HepG2 (cell line): ENCODE data around the gene CDK13. TPM values are rescaled to one million over a fixed set of nuclear protein-coding genes. Genes with fewer than 3 reads are reported as not detected.

Experiments used
- ARNT2 ChIP-seq: sonication (generic); formaldehyde crosslinking; IDR thresholded peaks from 2 replicates; pipeline ENCODE4 v1.8.0; 2022; ENCODE audit warnings: mild to moderate bottlenecking, low read depth, missing genetic modification reagents, moderate library complexity
- CBX5 ChIP-seq: sonication (generic); formaldehyde crosslinking; IDR thresholded peaks from 2 replicates; pipeline ENCODE4 v1.4.0; 2020; ENCODE audit warnings: missing genetic modification reagents, borderline replicate concordance
- EZH2 ChIP-seq: conservative IDR thresholded peaks from 2 replicates; pipeline ENCODE4 v1.6.1; 2012; ENCODE audit warnings: mild to moderate bottlenecking, low read depth, low read length, moderate library complexity
- FOXO1 ChIP-seq: sonication (generic); formaldehyde crosslinking; IDR thresholded peaks from 2 replicates; pipeline ENCODE4 v1.4.0; 2020; ENCODE audit warnings: missing genetic modification reagents
- KLF13 ChIP-seq: sonication (generic); formaldehyde crosslinking; IDR thresholded peaks from 2 replicates; pipeline ENCODE4 v1.4.0; 2020; ENCODE audit warnings: mild to moderate bottlenecking, missing genetic modification reagents
- KLF6 ChIP-seq: IDR thresholded peaks from 2 replicates; pipeline ENCODE4 v1.8.0; 2016; ENCODE audit warnings: missing biosample characterization, missing genetic modification reagents
- MED1 ChIP-seq: sonication (generic); formaldehyde crosslinking; IDR thresholded peaks from 2 replicates; pipeline ENCODE4 v1.4.0; 2020; ENCODE audit warnings: missing genetic modification reagents
- SOX5 ChIP-seq: IDR thresholded peaks from 2 replicates; pipeline ENCODE4 v1.6.1; 2016; ENCODE audit warnings: borderline replicate concordance
- SRSF4 ChIP-seq: fragments of 200-400 bp; formaldehyde crosslinking; IDR thresholded peaks from one replicate; pipeline ENCODE4 v1.6.1; 2018; ENCODE audit warnings: mild to moderate bottlenecking, low read depth, low read length, moderate library complexity; ENCODE audit not compliant: poor library complexity, severe bottlenecking
- TP53 ChIP-seq: sonication (generic); formaldehyde crosslinking; conservative IDR thresholded peaks from 2 replicates; pipeline ENCODE4 v1.4.0; 2020; ENCODE audit warnings: missing genetic modification reagents
- ZFP41 ChIP-seq: sonication (generic); formaldehyde crosslinking; IDR thresholded peaks from 2 replicates; pipeline ENCODE4 v1.4.0; 2020; ENCODE audit warnings: mild to moderate bottlenecking, missing genetic modification reagents, borderline replicate concordance
- ZNF343 ChIP-seq: sonication (generic); formaldehyde crosslinking; IDR thresholded peaks from 2 replicates; pipeline ENCODE4 v1.4.0; 2020; ENCODE audit warnings: mild to moderate bottlenecking, missing genetic modification reagents
- ZNF577 ChIP-seq: sonication (generic); formaldehyde crosslinking; IDR thresholded peaks from 2 replicates; pipeline ENCODE4 v1.4.0; 2020; ENCODE audit warnings: mild to moderate bottlenecking, low read depth, missing genetic modification reagents, borderline replicate concordance
- ZSCAN31 ChIP-seq: sonication (generic); formaldehyde crosslinking; IDR thresholded peaks from 2 replicates; pipeline ENCODE4 v1.5.0; 2020; ENCODE audit warnings: low read depth, mild to moderate bottlenecking, missing genetic modification reagents
- polyA plus RNA-seq, 8 experiments: library from polyadenylated mRNA; depleted of rRNA in 3 of 8; stranded (reverse) in 7 of 8; unstranded in 1 of 8; fragments of >200 nt; fragmentation: Illumina TruSeq in 4 of 8; extraction: Trizol in 4 of 8; gene quantifications; 2 replicates each; pipeline versions ENCODE4 v1.2.1 to v1.2.3, GENCODE V29; 2011 to 2016; ENCODE audit warnings: low read depth in 4 of 8, missing spikeins in 1 of 8, mixed read lengths in 1 of 8; ENCODE audit not compliant: insufficient read depth in 1 of 8
- total RNA-seq, 5 experiments: library from RNA; depleted of rRNA; stranded (reverse); fragments of >200 nt; fragmentation: Illumina TruSeq; extraction: Trizol; gene quantifications; 2 replicates each; pipeline ENCODE4 v1.2.3, GENCODE V29; 2016; ENCODE audit warnings: low read depth in 1 of 5
- TF ChIP-seq, protein P1 (sequence below): sonication (generic); formaldehyde crosslinking; IDR thresholded peaks from 2 replicates; pipeline ENCODE4 v1.8.1; 2023; ENCODE audit warnings: mild to moderate bottlenecking, missing genetic modification reagents
- TF ChIP-seq, protein P2 (sequence below): sonication (generic); formaldehyde crosslinking; IDR thresholded peaks from 2 replicates; pipeline ENCODE4 v1.4.0; 2020; ENCODE audit warnings: missing genetic modification reagents
- TF ChIP-seq, protein P3 (sequence below): sonication (generic); formaldehyde crosslinking; IDR thresholded peaks from 2 replicates; pipeline ENCODE4 v1.4.0; 2020; ENCODE audit warnings: missing genetic modification reagents
- TF ChIP-seq, protein P4 (sequence below): sonication (generic); formaldehyde crosslinking; IDR thresholded peaks from 2 replicates; pipeline ENCODE4 v1.9.0; 2022; ENCODE audit warnings: missing genetic modification reagents, mild to moderate bottlenecking, borderline replicate concordance
- TF ChIP-seq, protein P5 (sequence below): IDR thresholded peaks from 2 replicates; pipeline ENCODE4 v1.6.1; 2016; ENCODE audit warnings: missing genetic modification reagents, missing compliant biosample characterization

Gene CDK13
- total and polyA plus RNA-seq, 2 of the 13 experiments (the other 11 are each of a cell fraction or from before 2014, with no cell fraction given), result 21.0 to 40.9 TPM

DNA sequence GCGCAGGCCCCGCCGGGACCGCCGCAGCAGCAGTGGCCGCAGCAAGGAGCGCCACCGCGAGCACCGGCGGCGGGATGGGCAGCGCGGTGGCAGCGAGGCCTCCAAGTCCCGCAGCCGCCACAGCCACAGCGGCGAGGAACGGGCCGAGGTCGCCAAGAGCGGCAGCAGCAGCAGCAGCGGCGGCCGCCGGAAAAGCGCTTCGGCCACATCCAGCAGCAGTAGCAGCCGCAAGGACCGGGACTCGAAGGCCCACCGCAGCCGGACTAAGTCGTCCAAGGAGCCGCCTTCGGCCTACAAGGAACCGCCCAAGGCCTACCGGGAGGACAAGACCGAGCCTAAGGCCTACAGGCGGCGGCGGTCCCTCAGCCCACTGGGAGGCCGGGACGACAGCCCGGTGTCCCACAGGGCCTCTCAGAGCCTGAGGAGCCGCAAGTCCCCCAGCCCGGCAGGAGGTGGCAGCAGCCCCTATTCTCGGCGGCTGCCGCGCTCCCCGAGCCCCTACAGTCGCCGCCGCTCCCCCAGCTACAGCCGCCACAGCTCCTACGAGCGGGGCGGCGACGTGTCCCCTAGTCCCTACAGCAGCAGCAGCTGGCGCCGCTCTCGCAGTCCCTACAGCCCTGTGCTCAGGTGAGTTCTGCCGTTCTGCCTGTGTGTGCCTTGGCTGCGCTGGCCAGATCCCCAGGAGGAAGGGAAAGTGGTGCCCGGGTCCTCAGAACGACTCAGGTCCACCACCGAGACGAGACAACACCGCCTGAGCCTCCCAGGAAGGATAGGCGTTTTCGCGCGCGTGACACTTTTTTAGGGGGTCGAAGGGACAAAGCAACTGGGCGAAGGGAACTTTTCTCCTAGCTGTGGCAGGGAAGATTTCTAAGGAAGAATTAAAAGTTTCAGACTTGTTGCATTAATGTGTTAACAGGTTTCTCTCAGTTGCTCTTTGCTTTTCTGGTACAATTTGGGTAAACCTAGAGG, 1.5 kb downstream of the CDK13 start (continued):
- TF ChIP-seq ARNT2 (CRISPR knock-in tag) (peak; percentile 37; the same call in 1 of the 2 replicates), ZNF577 (no peak), SOX5 (CRISPR knock-in tag) (no peak), ZFP41 (0 out of 2 replicates have a peak, but pooled peaks have one; percentile 27), CBX5 (CRISPR knock-in tag) (no peak), ZSCAN31 (CRISPR knock-in tag) (0 out of 2 replicates have a peak, but pooled peaks have one; percentile 56), MED1 (CRISPR knock-in tag) (peak; percentile 44; the same call in 1 of the 2 replicates), TP53 (CRISPR knock-in tag) (no peak), KLF13 (CRISPR knock-in tag) (no peak), FOXO1 (no peak), EZH2 (no peak), SRSF4 (no peak), ZNF343 (CRISPR knock-in tag) (no peak), KLF6 (no peak)
- TF ChIP-seq, protein P1, sequence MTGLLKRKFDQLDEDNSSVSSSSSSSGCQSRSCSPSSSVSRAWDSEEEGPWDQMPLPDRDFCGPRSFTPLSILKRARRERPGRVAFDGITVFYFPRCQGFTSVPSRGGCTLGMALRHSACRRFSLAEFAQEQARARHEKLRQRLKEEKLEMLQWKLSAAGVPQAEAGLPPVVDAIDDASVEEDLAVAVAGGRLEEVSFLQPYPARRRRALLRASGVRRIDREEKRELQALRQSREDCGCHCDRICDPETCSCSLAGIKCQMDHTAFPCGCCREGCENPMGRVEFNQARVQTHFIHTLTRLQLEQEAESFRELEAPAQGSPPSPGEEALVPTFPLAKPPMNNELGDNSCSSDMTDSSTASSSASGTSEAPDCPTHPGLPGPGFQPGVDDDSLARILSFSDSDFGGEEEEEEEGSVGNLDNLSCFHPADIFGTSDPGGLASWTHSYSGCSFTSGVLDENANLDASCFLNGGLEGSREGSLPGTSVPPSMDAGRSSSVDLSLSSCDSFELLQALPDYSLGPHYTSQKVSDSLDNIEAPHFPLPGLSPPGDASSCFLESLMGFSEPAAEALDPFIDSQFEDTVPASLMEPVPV, result 0 out of 2 replicates have a peak, but pooled peaks have one; percentile 50
- TF ChIP-seq, protein P2, sequence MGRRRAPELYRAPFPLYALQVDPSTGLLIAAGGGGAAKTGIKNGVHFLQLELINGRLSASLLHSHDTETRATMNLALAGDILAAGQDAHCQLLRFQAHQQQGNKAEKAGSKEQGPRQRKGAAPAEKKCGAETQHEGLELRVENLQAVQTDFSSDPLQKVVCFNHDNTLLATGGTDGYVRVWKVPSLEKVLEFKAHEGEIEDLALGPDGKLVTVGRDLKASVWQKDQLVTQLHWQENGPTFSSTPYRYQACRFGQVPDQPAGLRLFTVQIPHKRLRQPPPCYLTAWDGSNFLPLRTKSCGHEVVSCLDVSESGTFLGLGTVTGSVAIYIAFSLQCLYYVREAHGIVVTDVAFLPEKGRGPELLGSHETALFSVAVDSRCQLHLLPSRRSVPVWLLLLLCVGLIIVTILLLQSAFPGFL, result peak; percentile 63; the same call in 1 of the 2 replicates
- TF ChIP-seq, protein P3, sequence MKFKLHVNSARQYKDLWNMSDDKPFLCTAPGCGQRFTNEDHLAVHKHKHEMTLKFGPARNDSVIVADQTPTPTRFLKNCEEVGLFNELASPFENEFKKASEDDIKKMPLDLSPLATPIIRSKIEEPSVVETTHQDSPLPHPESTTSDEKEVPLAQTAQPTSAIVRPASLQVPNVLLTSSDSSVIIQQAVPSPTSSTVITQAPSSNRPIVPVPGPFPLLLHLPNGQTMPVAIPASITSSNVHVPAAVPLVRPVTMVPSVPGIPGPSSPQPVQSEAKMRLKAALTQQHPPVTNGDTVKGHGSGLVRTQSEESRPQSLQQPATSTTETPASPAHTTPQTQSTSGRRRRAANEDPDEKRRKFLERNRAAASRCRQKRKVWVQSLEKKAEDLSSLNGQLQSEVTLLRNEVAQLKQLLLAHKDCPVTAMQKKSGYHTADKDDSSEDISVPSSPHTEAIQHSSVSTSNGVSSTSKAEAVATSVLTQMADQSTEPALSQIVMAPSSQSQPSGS (CRISPR knock-in tag), result no peak
- TF ChIP-seq, protein P4, sequence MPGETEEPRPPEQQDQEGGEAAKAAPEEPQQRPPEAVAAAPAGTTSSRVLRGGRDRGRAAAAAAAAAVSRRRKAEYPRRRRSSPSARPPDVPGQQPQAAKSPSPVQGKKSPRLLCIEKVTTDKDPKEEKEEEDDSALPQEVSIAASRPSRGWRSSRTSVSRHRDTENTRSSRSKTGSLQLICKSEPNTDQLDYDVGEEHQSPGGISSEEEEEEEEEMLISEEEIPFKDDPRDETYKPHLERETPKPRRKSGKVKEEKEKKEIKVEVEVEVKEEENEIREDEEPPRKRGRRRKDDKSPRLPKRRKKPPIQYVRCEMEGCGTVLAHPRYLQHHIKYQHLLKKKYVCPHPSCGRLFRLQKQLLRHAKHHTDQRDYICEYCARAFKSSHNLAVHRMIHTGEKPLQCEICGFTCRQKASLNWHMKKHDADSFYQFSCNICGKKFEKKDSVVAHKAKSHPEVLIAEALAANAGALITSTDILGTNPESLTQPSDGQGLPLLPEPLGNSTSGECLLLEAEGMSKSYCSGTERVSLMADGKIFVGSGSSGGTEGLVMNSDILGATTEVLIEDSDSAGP, result peak; percentile 60
- TF ChIP-seq, protein P5, sequence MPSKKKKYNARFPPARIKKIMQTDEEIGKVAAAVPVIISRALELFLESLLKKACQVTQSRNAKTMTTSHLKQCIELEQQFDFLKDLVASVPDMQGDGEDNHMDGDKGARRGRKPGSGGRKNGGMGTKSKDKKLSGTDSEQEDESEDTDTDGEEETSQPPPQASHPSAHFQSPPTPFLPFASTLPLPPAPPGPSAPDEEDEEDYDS (CRISPR knock-in tag), result no peak
